Measurements from ENCODE around the gene INPP5A.

The INPP5A gene

GRCh38 chr10:132522521-132523411, 14.8 kb upstream of the INPP5A start:
- H3K4me2 ChIP-seq (ENCODE audit: low read length), result no peak overlapping the region
- no peaks in the 10 kb centered on the region for H3K27me3 ChIP-seq (ENCODE audit: control insufficient read depth, low read length)
- no peak overlapping the region for H3K4me3 ChIP-seq (ENCODE audit: low read length)
- no peaks in the 10 kb centered on the region for H3K9me2 ChIP-seq (replicated peaks; ENCODE audit: control insufficient read depth, low read length)
- no peaks in the 10 kb centered on the region for H3K36me3 ChIP-seq (ENCODE audit: control insufficient read depth, low read length)
- no peaks in the 10 kb centered on the region for H3F3A ChIP-seq (ENCODE audit: control insufficient read depth, insufficient read depth)
- H3K9me3 ChIP-seq (ENCODE audit: control insufficient read depth, insufficient read depth, low read length), result no peaks in the 10 kb centered on the region
- TF ChIP-seq CTCF (IDR thresholded peaks at IDR 0.05; ENCODE audit: low read depth, low read length, poor library complexity, severe bottlenecking) (no peak), EZH2phosphoT487 (IDR thresholded peaks at IDR 0.05; ENCODE audit: borderline replicate concordance, low read length) (no peak)
- H4K20me1 ChIP-seq (ENCODE audit: control insufficient read depth, insufficient read depth, low read depth, low read length), result no peaks in the 10 kb centered on the region
- H3K4me1 ChIP-seq (ENCODE audit: control insufficient read depth, low read length), result no peaks in the 10 kb centered on the region
- H3K79me2 ChIP-seq (ENCODE audit: control insufficient read depth, low read length), result no peaks in the 10 kb centered on the region
- no peak overlapping the region for H3K27ac ChIP-seq (ENCODE audit: low read depth, low read length)

GRCh38 chr10:132523561-132524442, 13.8 kb upstream of the INPP5A start:
- Histone ChIP-seq H3F3A (ENCODE audit: control insufficient read depth, insufficient read depth) (no peaks in the 10 kb centered on the region), H3K4me1 (ENCODE audit: control insufficient read depth, low read length) (no peaks in the 10 kb centered on the region), H3K9me2 (replicated peaks; ENCODE audit: control insufficient read depth, low read length) (no peaks in the 10 kb centered on the region), H3K9me3 (ENCODE audit: control insufficient read depth, insufficient read depth, low read length) (no peaks in the 10 kb centered on the region), H3K36me3 (ENCODE audit: control insufficient read depth, low read length) (no peaks in the 10 kb centered on the region), H3K4me3 (ENCODE audit: low read length) (no peak overlapping the region), H4K20me1 (ENCODE audit: control insufficient read depth, insufficient read depth, low read depth, low read length) (no peaks in the 10 kb centered on the region), H3K27me3 (ENCODE audit: control insufficient read depth, low read length) (no peaks in the 10 kb centered on the region), H3K79me2 (ENCODE audit: control insufficient read depth, low read length) (no peaks in the 10 kb centered on the region), H3K27ac (ENCODE audit: low read depth, low read length) (no peak overlapping the region), H3K4me2 (ENCODE audit: low read length) (no peak overlapping the region)
- TF ChIP-seq CTCF (IDR thresholded peaks at IDR 0.05; ENCODE audit: low read depth, low read length, poor library complexity, severe bottlenecking) (no peak), EZH2phosphoT487 (IDR thresholded peaks at IDR 0.05; ENCODE audit: borderline replicate concordance, low read length) (no peak)

GRCh38 chr10:132524443-132525285, 12.9 kb upstream of the INPP5A start:
- no peaks in the 10 kb centered on the region for H3F3A ChIP-seq (ENCODE audit: control insufficient read depth, insufficient read depth)
- H3K4me1 ChIP-seq (ENCODE audit: control insufficient read depth, low read length), result no peaks in the 10 kb centered on the region
- no peak overlapping the region for H3K4me2 ChIP-seq (ENCODE audit: low read length)
- H3K36me3 ChIP-seq (ENCODE audit: control insufficient read depth, low read length), result no peaks in the 10 kb centered on the region
- H3K27me3 ChIP-seq (ENCODE audit: control insufficient read depth, low read length), result no peaks in the 10 kb centered on the region
- H4K20me1 ChIP-seq (ENCODE audit: control insufficient read depth, insufficient read depth, low read depth, low read length), result no peaks in the 10 kb centered on the region
- no peaks in the 10 kb centered on the region for H3K9me2 ChIP-seq (replicated peaks; ENCODE audit: control insufficient read depth, low read length)
- TF ChIP-seq EZH2phosphoT487 (IDR thresholded peaks at IDR 0.05; ENCODE audit: borderline replicate concordance, low read length), result no peak
- H3K79me2 ChIP-seq (ENCODE audit: control insufficient read depth, low read length), result no peaks in the 10 kb centered on the region
- no peak overlapping the region for H3K4me3 ChIP-seq (ENCODE audit: low read length)
- no peak overlapping the region for H3K27ac ChIP-seq (ENCODE audit: low read depth, low read length)
- H3K9me3 ChIP-seq (ENCODE audit: control insufficient read depth, insufficient read depth, low read length), result no peaks in the 10 kb centered on the region

Measured in DOHH2 (cell line).